Caco-2 (cell line): ENCODE data around the gene PLB1. TPM values are rescaled to one million over a fixed set of nuclear protein-coding genes. Genes with fewer than 3 reads are reported as not detected.

Experiments used
- BruUV-seq: library from RNA; stranded (reverse); fragments of 400-500 nt; replicated peaks from 2 replicates; lab custom pipeline; 2021; lab: Mats Ljungman, UMichigan
- CTCF ChIA-PET: fragments of 300-600 bp; sonication (Branson Sonifier 250); formaldehyde crosslinking; loops from one replicate; lab custom pipeline; 2022; ENCODE audit warnings: antibody characterized with exemption; lab: Charles Lee
- POLR2A ChIA-PET: fragments of 300-600 bp; sonication (Branson Sonifier 250); formaldehyde crosslinking; loops from one replicate; lab custom pipeline; 2022; ENCODE audit warnings: antibody characterized with exemption; lab: Charles Lee
- DNase-seq, 2 experiments: peaks; one replicate each; pipeline versions ENCODE4 v3.0.0 to v3.0.0-alpha.2; 2020 to 2022
- H3K27me3 ChIP-seq: replicated peaks from 2 replicates; pipeline ENCODE4 v1.6.0; 2011; ENCODE audit warnings: low read length; ENCODE audit not compliant: control insufficient read depth, insufficient read depth
- H3K36me3 ChIP-seq: 2 replicates; pipeline ENCODE4 v1.5.1; 2011; ENCODE audit warnings: low read length; ENCODE audit not compliant: control insufficient read depth, insufficient read depth
- H3K4me1 ChIP-seq: fragments of 250-450 bp; sonication (Bioruptor Pico); 2 replicates; pipeline ENCODE4 v1.5.1; 2020; ENCODE audit warnings: mild to moderate bottlenecking
- H3K4me3 ChIP-seq: 2 replicates; pipeline ENCODE4 v1.5.1; 2011; ENCODE audit warnings: low read depth, mild to moderate bottlenecking, control low read depth, low read length
- H3K9me3 ChIP-seq: fragments of 250-450 bp; sonication (Bioruptor Pico); 2 replicates; pipeline ENCODE4 v1.5.1; 2020; ENCODE audit warnings: mild to moderate bottlenecking, moderate library complexity
- H3K27ac Mint-ChIP-seq: one replicate; pipeline ENCODE4 v1.8.0; 2022; ENCODE audit warnings: mixed read lengths; ENCODE audit not compliant: unreplicated experiment
- H3K27me3 Mint-ChIP-seq: one replicate; pipeline ENCODE4 v1.8.0; 2022; ENCODE audit warnings: mixed read lengths; ENCODE audit not compliant: insufficient read depth, unreplicated experiment
- H3K36me3 Mint-ChIP-seq: one replicate; pipeline ENCODE4 v1.8.0; 2022; ENCODE audit warnings: mild to moderate bottlenecking, mixed read lengths; ENCODE audit not compliant: insufficient read depth, unreplicated experiment
- H3K4me1 Mint-ChIP-seq: one replicate; pipeline ENCODE4 v1.8.0; 2022; ENCODE audit warnings: low read depth, mixed read lengths; ENCODE audit not compliant: unreplicated experiment
- H3K4me3 Mint-ChIP-seq: one replicate; pipeline ENCODE4 v1.8.0; 2022; ENCODE audit warnings: mild to moderate bottlenecking, moderate library complexity, mixed read lengths; ENCODE audit not compliant: unreplicated experiment
- H3K9me3 Mint-ChIP-seq: one replicate; pipeline ENCODE4 v1.8.0; 2022; ENCODE audit warnings: mixed read lengths; ENCODE audit not compliant: unreplicated experiment
- CTCF ChIP-seq, 2 experiments: fragments of 200-600 bp in 1 of 2; IDR thresholded peaks; 1 replicate in 1 of 2; 2 replicates in 1 of 2; pipeline versions ENCODE4 v1.5.1 to v1.8.0; 2011 to 2022; ENCODE audit warnings: antibody characterized with exemption in 1 of 2, control low read depth in 1 of 2, inconsistent platforms in 1 of 2, low read depth in 1 of 2, low read length in 1 of 2, mild to moderate bottlenecking in 1 of 2, moderate library complexity in 1 of 2; ENCODE audit not compliant: insufficient read depth in 1 of 2, severe bottlenecking in 1 of 2, unreplicated experiment in 1 of 2
- intact Hi-C: fragments of 100-400 bp; cut with micrococcal nuclease; formaldehyde crosslinking; loops from one replicate; pipeline ENCODE4 v1.10.0; 2022; ENCODE audit not compliant: unreplicated experiment
- total RNA-seq: library from RNA; stranded (reverse); gene quantifications from 2 replicates; pipeline ENCODE4 v1.2.3, GENCODE V29; 2022

PLB1 gene
- total RNA-seq, 1 experiment from 2014 or later, result 2.8 TPM

GRCh38 chr2:28674062-28674712, 178.3 kb downstream of the PLB1 start:
- H3K9me3 Mint-ChIP-seq, result peaks cover 12% of the 10 kb centered on the region
- H3K27ac Mint-ChIP-seq, result peak overlapping the region; percentile 21
- peaks cover 17% of the 10 kb centered on the region for H3K4me1 Mint-ChIP-seq
- no peaks in the 10 kb centered on the region for H3K36me3 Mint-ChIP-seq
- BruUV-seq, result no TSS peak
- H3K27me3 ChIP-seq, result no peaks in the 10 kb centered on the region
- intact Hi-C loops, result no loop called here
- H3K4me3 Mint-ChIP-seq, result no peak overlapping the region
- no peaks in the 10 kb centered on the region for H3K36me3 ChIP-seq
- DNase-seq, result no peak
- CTCF ChIA-PET, result no interaction called here
- POLR2A ChIA-PET, result no interaction called here
- peaks cover 12% of the 10 kb centered on the region; the same call in 1 of the 2 replicates for H3K4me1 ChIP-seq
- 0 out of 2 replicates have a peak, but pooled peaks cover 3% of the 10 kb centered on the region for H3K9me3 ChIP-seq
- no peaks in the 10 kb centered on the region for H3K27me3 Mint-ChIP-seq
- H3K4me3 ChIP-seq, result no peak overlapping the region
- no peak for TF ChIP-seq CTCF (IDR thresholded peaks at IDR 0.05; ENCODE audit: insufficient read depth in 1 of 2, low read depth in 1 of 2, low read length in 1 of 2, severe bottlenecking in 1 of 2, unreplicated experiment in 1 of 2)

- H3K27ac Mint-ChIP-seq, result peak overlapping the region; percentile 21
- no peaks in the 10 kb centered on the region for H3K27me3 Mint-ChIP-seq
- no TSS peak for BruUV-seq
- no peak for TF ChIP-seq CTCF (IDR thresholded peaks at IDR 0.05; ENCODE audit: insufficient read depth in 1 of 2, low read depth in 1 of 2, low read length in 1 of 2, severe bottlenecking in 1 of 2, unreplicated experiment in 1 of 2)
- peaks cover 12% of the 10 kb centered on the region; the same call in 1 of the 2 replicates for H3K4me1 ChIP-seq
- no peaks in the 10 kb centered on the region for H3K36me3 ChIP-seq
- no peak overlapping the region for H3K4me3 ChIP-seq
- no peaks in the 10 kb centered on the region for H3K27me3 ChIP-seq
- DNase-seq, result no peak
- H3K9me3 Mint-ChIP-seq, result peaks cover 12% of the 10 kb centered on the region
- no peaks in the 10 kb centered on the region for H3K36me3 Mint-ChIP-seq
- 0 out of 2 replicates have a peak, but pooled peaks cover 3% of the 10 kb centered on the region for H3K9me3 ChIP-seq
- intact Hi-C loops, result loop anchor here (5.0 kb wide), 1 partner anchor 42 kb away; no protein-coding TSS in a partner anchor
- H3K4me3 Mint-ChIP-seq, result no peak overlapping the region
- CTCF ChIA-PET, result no interaction called here
- POLR2A ChIA-PET, result no interaction called here
- H3K4me1 Mint-ChIP-seq, result peaks cover 22% of the 10 kb centered on the region
Observed at GRCh38 chr2:28674713-28675068, 178.8 kb downstream of the PLB1 start.

- no peak for DNase-seq
- Histone ChIP-seq H3K9me3 (0 out of 2 replicates have a peak, but pooled peaks cover 3% of the 10 kb centered on the region), H3K36me3 (no peaks in the 10 kb centered on the region), H3K4me1 (peaks cover 12% of the 10 kb centered on the region; the same call in 1 of the 2 replicates), H3K27me3 (no peaks in the 10 kb centered on the region), H3K4me3 (no peak overlapping the region)
- no peak overlapping the region for H3K4me3 Mint-ChIP-seq
- H3K27me3 Mint-ChIP-seq, result no peaks in the 10 kb centered on the region
- intact Hi-C loops, result loop anchor here (5.0 kb wide), 1 partner anchor 44 kb away; no protein-coding TSS in a partner anchor
- no TSS peak for BruUV-seq
- H3K27ac Mint-ChIP-seq, result no peak overlapping the region
- TF ChIP-seq CTCF (IDR thresholded peaks at IDR 0.05; ENCODE audit: insufficient read depth in 1 of 2, low read depth in 1 of 2, low read length in 1 of 2, severe bottlenecking in 1 of 2, unreplicated experiment in 1 of 2), result no peak
- POLR2A ChIA-PET, result no interaction called here
- H3K36me3 Mint-ChIP-seq, result no peaks in the 10 kb centered on the region
- CTCF ChIA-PET, result no interaction called here
- H3K9me3 Mint-ChIP-seq, result peaks cover 12% of the 10 kb centered on the region
- peaks cover 23% of the 10 kb centered on the region for H3K4me1 Mint-ChIP-seq
Observed at GRCh38 chr2:28676152-28676835, 180.4 kb downstream of the PLB1 start.
